ENCODE data around the gene GLTPD2. TPM values are rescaled to one million over a fixed set of nuclear protein-coding genes. Genes with fewer than 3 reads are reported as not detected.

The GLTPD2 gene
- total RNA-seq, 1 experiment from 2014 or later: not detected

DNA sequence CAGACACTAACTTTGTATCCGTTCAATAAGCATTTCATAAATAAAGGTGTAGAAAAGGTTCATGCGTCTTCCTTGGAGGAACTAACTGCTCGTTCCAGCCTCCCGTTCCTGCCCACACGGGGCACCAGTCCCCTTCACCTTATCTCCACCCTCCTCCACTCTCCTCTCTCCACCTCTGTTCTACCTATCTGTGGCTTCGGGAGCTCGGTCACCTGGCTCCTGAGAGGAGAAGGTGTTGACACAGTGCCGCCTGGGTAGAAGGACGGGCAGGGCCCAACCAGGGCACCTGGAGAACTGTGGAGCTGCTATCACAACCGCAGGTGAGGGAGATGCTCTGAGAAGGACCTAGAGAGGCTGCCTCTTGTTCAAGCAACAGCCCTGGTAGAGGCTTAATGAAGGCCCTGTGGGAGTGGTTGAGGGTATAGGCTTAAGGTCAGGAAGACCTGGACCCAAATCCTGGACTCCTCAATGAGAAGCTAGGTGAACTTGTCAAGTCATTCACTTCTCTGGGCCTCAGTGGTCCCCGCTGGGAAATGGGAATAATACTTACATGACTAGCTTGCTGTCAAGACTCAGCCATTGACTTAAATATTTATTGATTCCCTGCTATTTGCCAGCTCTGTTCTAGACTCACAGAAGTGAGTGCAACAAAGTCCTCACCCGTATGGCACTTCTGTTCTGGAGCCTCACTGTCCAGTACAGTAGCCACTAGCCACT, 34.8 kb downstream of the GLTPD2 start:
- Histone ChIP-seq H2BK15ac (ENCODE audit: low read depth, low read length) (no peak overlapping the region), H4K5ac (ENCODE audit: insufficient read length, low read depth, low read length) (no peak overlapping the region), H3K23ac (ENCODE audit: insufficient read length, low read depth, low read length) (no peak overlapping the region)

More for the DNA sequence above, 34.8 kb downstream of the GLTPD2 start:
- Histone ChIP-seq H4K20me1 (ENCODE audit: control insufficient read depth, insufficient read depth, insufficient read length) (no peaks in the 10 kb centered on the region), H4K91ac (ENCODE audit: insufficient read length, low read depth, low read length) (no peak overlapping the region), H3K14ac (ENCODE audit: insufficient read depth, low read length) (no peak overlapping the region), H3K79me1 (ENCODE audit: insufficient read depth, low read depth, low read length, poor library complexity, severe bottlenecking) (no peaks in the 10 kb centered on the region), H3T11ph (ENCODE audit: low read length) (no peak overlapping the region), H3K79me2 (ENCODE audit: insufficient read depth, low read length) (no peaks in the 10 kb centered on the region), H3K9ac (ENCODE audit: extremely low read depth, insufficient read length, low read length) (no peak overlapping the region), H2AK5ac (ENCODE audit: insufficient read length, low read length) (no peak overlapping the region), H3K18ac (ENCODE audit: insufficient read length, low read depth, low read length) (no peak overlapping the region), H2BK5ac (ENCODE audit: insufficient read length, low read length) (no peak overlapping the region), H3K9me3 (ENCODE audit: control insufficient read depth, low read depth, low read length) (no peaks in the 10 kb centered on the region), H3K27ac (ENCODE audit: insufficient read length, low read depth, low read length) (no peak overlapping the region), H4K8ac (replicated peaks; ENCODE audit: insufficient read length, low read depth, low read length) (no peak overlapping the region), H3K23me2 (ENCODE audit: insufficient read length, low read depth, low read length, poor library complexity, severe bottlenecking) (no peaks in the 10 kb centered on the region), H3K27me3 (ENCODE audit: insufficient read depth, low read length) (no peaks in the 10 kb centered on the region), H3K4ac (ENCODE audit: low read depth, low read length) (no peak overlapping the region), H3K4me1 (ENCODE audit: insufficient read depth, low read length) (no peaks in the 10 kb centered on the region), H2BK12ac (ENCODE audit: insufficient read length, low read depth, low read length) (no peak overlapping the region), H3K4me2 (ENCODE audit: insufficient read depth, insufficient read length, low read length) (no peak overlapping the region), H2BK120ac (ENCODE audit: low read depth, low read length, poor library complexity, severe bottlenecking) (no peak overlapping the region), H2AFZ (ENCODE audit: low read length) (no peak overlapping the region), H3K56ac (ENCODE audit: insufficient read length, low read depth, low read length) (no peak overlapping the region), H2BK20ac (ENCODE audit: low read depth, low read length, poor library complexity, severe bottlenecking) (no peak overlapping the region)
- H3K27me3 Mint-ChIP-seq (ENCODE audit: low read depth): no peaks in the 10 kb centered on the region
- TF ChIP-seq, protein P1, sequence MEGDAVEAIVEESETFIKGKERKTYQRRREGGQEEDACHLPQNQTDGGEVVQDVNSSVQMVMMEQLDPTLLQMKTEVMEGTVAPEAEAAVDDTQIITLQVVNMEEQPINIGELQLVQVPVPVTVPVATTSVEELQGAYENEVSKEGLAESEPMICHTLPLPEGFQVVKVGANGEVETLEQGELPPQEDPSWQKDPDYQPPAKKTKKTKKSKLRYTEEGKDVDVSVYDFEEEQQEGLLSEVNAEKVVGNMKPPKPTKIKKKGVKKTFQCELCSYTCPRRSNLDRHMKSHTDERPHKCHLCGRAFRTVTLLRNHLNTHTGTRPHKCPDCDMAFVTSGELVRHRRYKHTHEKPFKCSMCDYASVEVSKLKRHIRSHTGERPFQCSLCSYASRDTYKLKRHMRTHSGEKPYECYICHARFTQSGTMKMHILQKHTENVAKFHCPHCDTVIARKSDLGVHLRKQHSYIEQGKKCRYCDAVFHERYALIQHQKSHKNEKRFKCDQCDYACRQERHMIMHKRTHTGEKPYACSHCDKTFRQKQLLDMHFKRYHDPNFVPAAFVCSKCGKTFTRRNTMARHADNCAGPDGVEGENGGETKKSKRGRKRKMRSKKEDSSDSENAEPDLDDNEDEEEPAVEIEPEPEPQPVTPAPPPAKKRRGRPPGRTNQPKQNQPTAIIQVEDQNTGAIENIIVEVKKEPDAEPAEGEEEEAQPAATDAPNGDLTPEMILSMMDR (conservative IDR thresholded peaks at IDR 0.05): no peak
- H3K4me1 Mint-ChIP-seq: 0 out of 4 replicates have a peak, but pooled peaks cover 0 to 3% of the 10 kb centered on the region in 2 experiments
- peak overlapping the region; percentile 57 to 74 (median 68); a peak in 3 of 7 replicates for H3K27ac Mint-ChIP-seq
- H3K36me3 Mint-ChIP-seq (ENCODE audit: insufficient read depth in 1 of 3, low read depth in 3 of 3): peaks cover 8 to 19% (median 19%) of the 10 kb centered on the region in 3 experiments
- no CpG with 5 or more reads among the region's 12 CpGs for WGBS (ENCODE audit: extremely low coverage, insufficient read length, low lambda C conversion rate)
- no peak for DNase-seq
- no peak overlapping the region for H3K4me3 Mint-ChIP-seq
- H3K9me3 Mint-ChIP-seq: no peaks in the 10 kb centered on the region
